Stomach (tissue), 4 donors: ENCODE results near the gene COG8.

Experiments
- EP300 ChIP-seq: sonication (generic); formaldehyde crosslinking; IDR thresholded peaks from one replicate; pipeline ENCODE4 v1.6.1; 2017; ENCODE audit warnings: antibody characterized with exemption
- POLR2A ChIP-seq, 4 donors: fragments of 450-650 bp; IDR thresholded peaks; one replicate each; pipeline ENCODE4 v1.6.1; 2016; ENCODE audit warnings: antibody characterized with exemption in 4 of 4, control low read depth in 2 of 4, mild to moderate bottlenecking in 1 of 4, moderate library complexity in 1 of 4
- TF ChIP-seq, protein P1 (sequence below), 7 experiments: fragments of 450-650 bp in 4 of 7; fragments of 200-600 bp in 3 of 7; sonication (generic) in 3 of 7; IDR thresholded peaks; one replicate each; pipeline ENCODE4 v1.5.1; 2016 to 2019; ENCODE audit warnings: antibody characterized with exemption in 7 of 7, control low read depth in 2 of 7, mild to moderate bottlenecking in 1 of 7

DNA sequence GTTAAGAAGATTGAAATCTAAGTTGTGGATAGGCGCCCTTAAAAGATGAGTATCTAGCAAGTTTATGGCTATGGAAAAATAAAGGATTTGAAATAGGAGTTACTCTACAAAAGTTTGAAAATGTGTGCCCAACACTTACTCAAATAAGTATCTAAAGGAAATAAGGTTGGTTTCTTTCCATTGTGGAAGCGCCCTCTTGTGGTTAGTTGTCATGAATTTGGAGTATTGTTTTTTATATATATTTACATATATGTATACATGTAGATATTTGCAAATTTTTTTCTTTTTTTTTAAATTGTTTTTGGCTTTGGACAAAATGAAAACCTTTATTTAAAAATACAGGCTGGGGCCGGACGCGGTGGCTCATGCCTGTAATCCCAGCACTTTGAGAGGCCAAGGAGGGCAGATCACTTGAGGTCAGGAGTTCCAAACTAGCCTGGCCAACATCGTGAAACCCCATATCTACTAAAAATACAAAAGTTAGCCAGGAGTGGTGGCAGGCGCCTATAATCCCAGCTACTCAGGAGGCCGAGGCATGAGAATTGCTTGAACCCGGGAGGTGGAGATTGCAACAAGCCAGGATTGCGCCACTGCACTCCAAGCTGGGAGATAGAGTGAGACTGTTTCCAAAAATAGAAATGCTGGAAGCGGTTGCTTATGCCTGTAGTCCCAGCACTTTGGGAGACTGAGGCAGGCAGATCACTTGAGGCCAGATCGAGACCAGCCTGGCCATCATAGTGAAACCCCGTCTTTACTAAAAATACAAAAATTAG lies 52.2 kb downstream of the COG8 start:
- TF ChIP-seq, protein P1, sequence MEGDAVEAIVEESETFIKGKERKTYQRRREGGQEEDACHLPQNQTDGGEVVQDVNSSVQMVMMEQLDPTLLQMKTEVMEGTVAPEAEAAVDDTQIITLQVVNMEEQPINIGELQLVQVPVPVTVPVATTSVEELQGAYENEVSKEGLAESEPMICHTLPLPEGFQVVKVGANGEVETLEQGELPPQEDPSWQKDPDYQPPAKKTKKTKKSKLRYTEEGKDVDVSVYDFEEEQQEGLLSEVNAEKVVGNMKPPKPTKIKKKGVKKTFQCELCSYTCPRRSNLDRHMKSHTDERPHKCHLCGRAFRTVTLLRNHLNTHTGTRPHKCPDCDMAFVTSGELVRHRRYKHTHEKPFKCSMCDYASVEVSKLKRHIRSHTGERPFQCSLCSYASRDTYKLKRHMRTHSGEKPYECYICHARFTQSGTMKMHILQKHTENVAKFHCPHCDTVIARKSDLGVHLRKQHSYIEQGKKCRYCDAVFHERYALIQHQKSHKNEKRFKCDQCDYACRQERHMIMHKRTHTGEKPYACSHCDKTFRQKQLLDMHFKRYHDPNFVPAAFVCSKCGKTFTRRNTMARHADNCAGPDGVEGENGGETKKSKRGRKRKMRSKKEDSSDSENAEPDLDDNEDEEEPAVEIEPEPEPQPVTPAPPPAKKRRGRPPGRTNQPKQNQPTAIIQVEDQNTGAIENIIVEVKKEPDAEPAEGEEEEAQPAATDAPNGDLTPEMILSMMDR (IDR thresholded peaks at IDR 0.05), result peak in 5 of 7 experiments; percentile 29 to 84 (median 45)
- TF ChIP-seq EP300, result no peak
- no peak for TF ChIP-seq POLR2A (IDR thresholded peaks at IDR 0.05)
